GM23338 (cell line): ENCODE measurements around the gene GPR83. TPM values are rescaled to one million over a fixed set of nuclear protein-coding genes. Genes with fewer than 3 reads are reported as not detected.

Experiments
- ATAC-seq: fragments of 200-7000 bp; cut with Tn5 transposase; 3 replicates; pipeline ENCODE4 v1.9.1; 2020
- DNase-seq: peaks from one replicate; pipeline ENCODE4 v3.0.0-alpha.2; 2015; ENCODE audit warnings: low spot score
- H2AFZ ChIP-seq: fragments of 200-600 bp; sonication (generic); 2 replicates; pipeline ENCODE4 v1.8.0; 2016; ENCODE audit warnings: antibody characterized with exemption, mild to moderate bottlenecking, moderate library complexity
- H3F3A ChIP-seq: fragments of 200-600 bp; sonication (generic); replicated peaks from 2 replicates; pipeline ENCODE4 v1.8.0; 2017; ENCODE audit warnings: antibody characterized with exemption, mixed run types, low read depth
- H3K27ac ChIP-seq: fragments of 200-600 bp; sonication (generic); 2 replicates; pipeline ENCODE4 v1.6.1; 2016; ENCODE audit warnings: low read depth
- H3K27me3 ChIP-seq: fragments of 200-600 bp; sonication (generic); 2 replicates; pipeline ENCODE4 v1.8.0; 2016; ENCODE audit warnings: mild to moderate bottlenecking, mixed run types, moderate library complexity; ENCODE audit not compliant: insufficient read depth
- H3K36me3 ChIP-seq: fragments of 200-600 bp; sonication (generic); 2 replicates; pipeline ENCODE4 v1.8.0; 2016; ENCODE audit warnings: mild to moderate bottlenecking; ENCODE audit not compliant: insufficient read depth
- H3K4me1 ChIP-seq: fragments of 200-600 bp; sonication (generic); 2 replicates; pipeline ENCODE4 v1.8.0; 2016; ENCODE audit warnings: mild to moderate bottlenecking, moderate library complexity; ENCODE audit not compliant: insufficient read depth
- H3K4me2 ChIP-seq: fragments of 200-600 bp; sonication (generic); 2 replicates; pipeline ENCODE4 v1.7.1; 2017; ENCODE audit warnings: mixed run types
- H3K4me3 ChIP-seq: fragments of 200-600 bp; sonication (generic); 2 replicates; pipeline ENCODE4 v1.6.1; 2016; ENCODE audit warnings: mixed run types
- H3K79me2 ChIP-seq: fragments of 200-600 bp; sonication (generic); replicated peaks from 2 replicates; pipeline ENCODE4 v1.8.0; 2017; ENCODE audit warnings: mild to moderate bottlenecking; ENCODE audit not compliant: insufficient read depth
- H3K9me2 ChIP-seq: fragments of 200-600 bp; sonication (generic); 2 replicates; pipeline ENCODE4 v1.8.0; 2017; ENCODE audit not compliant: insufficient read depth
- H4K20me1 ChIP-seq: fragments of 200-600 bp; sonication (generic); replicated peaks from 2 replicates; pipeline ENCODE4 v1.8.0; 2017; ENCODE audit warnings: mild to moderate bottlenecking; ENCODE audit not compliant: insufficient read depth
- H3K27ac Mint-ChIP-seq: 2 replicates; pipeline ENCODE4 v1.8.0; 2020; ENCODE audit warnings: inconsistent platforms, mild to moderate bottlenecking, moderate library complexity, mixed read lengths
- H3K27me3 Mint-ChIP-seq: 3 replicates; pipeline ENCODE4 v1.8.0; 2022; ENCODE audit warnings: low read depth, mild to moderate bottlenecking, moderate library complexity, mixed read lengths, inconsistent platforms; ENCODE audit not compliant: insufficient read depth, poor library complexity
- H3K36me3 Mint-ChIP-seq: 3 replicates; pipeline ENCODE4 v1.8.0; 2021; ENCODE audit warnings: low read depth, mild to moderate bottlenecking, inconsistent platforms, moderate library complexity, mixed read lengths
- H3K4me1 Mint-ChIP-seq: 3 replicates; pipeline ENCODE4 v1.8.0; 2020; ENCODE audit warnings: mild to moderate bottlenecking, inconsistent platforms, mixed read lengths
- H3K4me3 Mint-ChIP-seq: 3 replicates; pipeline ENCODE4 v1.8.0; 2021; ENCODE audit warnings: moderate library complexity, mild to moderate bottlenecking, inconsistent platforms, mixed read lengths
- H3K9me3 Mint-ChIP-seq: 3 replicates; pipeline ENCODE4 v1.8.0; 2020; ENCODE audit warnings: moderate library complexity, mild to moderate bottlenecking, inconsistent platforms, mixed read lengths
- CREB1 ChIP-seq: fragments of 250-450 bp; sonication (Bioruptor Pico); IDR thresholded peaks from 2 replicates; pipeline ENCODE4 v1.5.0; 2020; ENCODE audit warnings: low read depth, mild to moderate bottlenecking, moderate library complexity
- ETS1 ChIP-seq: IDR thresholded peaks from 2 replicates; pipeline ENCODE4 v1.6.1; 2016; ENCODE audit warnings: antibody characterized with exemption
- EZH2phosphoT487 ChIP-seq: fragments of 200-600 bp; sonication (generic); IDR thresholded peaks from one replicate; pipeline ENCODE4 v1.8.1; 2018; ENCODE audit warnings: antibody characterized with exemption; ENCODE audit not compliant: unreplicated experiment
- STAT1 ChIP-seq: IDR thresholded peaks from one replicate; pipeline ENCODE4 v1.6.1; 2016; ENCODE audit warnings: antibody characterized with exemption; ENCODE audit not compliant: unreplicated experiment
- ZNF462 ChIP-seq: fragments of 250-450 bp; sonication (Bioruptor Pico); IDR thresholded peaks from 2 replicates; pipeline ENCODE4 v1.5.0; 2020; ENCODE audit warnings: mild to moderate bottlenecking, moderate library complexity
- polyA plus RNA-seq: library from polyadenylated mRNA; unstranded; fragments of >200 nt; fragmentation: Nextera tagmentation; extraction: Ambion mirVana; gene quantifications from 2 replicates; pipeline ENCODE4 v1.2.1, GENCODE V29; 2016
- total RNA-seq: library from RNA; depleted of rRNA; stranded (reverse); fragments of >200 nt; shearing (Covaris generic); gene quantifications from 2 replicates; pipeline ENCODE4 v1.2.3, GENCODE V29; 2014

Gene GPR83
- total and polyA plus RNA-seq, 2 experiments from 2014 or later, result 0.17 to 0.18 TPM

- no peaks in the 10 kb centered on the region for H3F3A ChIP-seq
- no peak overlapping the region for H3K4me3 ChIP-seq
- no peaks in the 10 kb centered on the region for H3K27me3 Mint-ChIP-seq
- H3K27me3 ChIP-seq, result no peaks in the 10 kb centered on the region
- TF ChIP-seq ZNF462 (CRISPR knock-in tag), result no peak
- ATAC-seq, result no peak
- H3K27ac ChIP-seq, result no peak overlapping the region
- H3K4me2 ChIP-seq, result no peak overlapping the region
- no peak for DNase-seq
- no peak overlapping the region for H3K27ac Mint-ChIP-seq
- no peaks in the 10 kb centered on the region for H4K20me1 ChIP-seq
- H3K79me2 ChIP-seq, result no peaks in the 10 kb centered on the region
- H3K36me3 Mint-ChIP-seq, result peaks cover 24% of the 10 kb centered on the region
- peaks cover 12% of the 10 kb centered on the region; the same call in 1 of the 2 replicates for H3K36me3 ChIP-seq
- H2AFZ ChIP-seq, result no peak overlapping the region
- H3K4me1 Mint-ChIP-seq, result no peaks in the 10 kb centered on the region
- no peaks in the 10 kb centered on the region for H3K9me2 ChIP-seq
- H3K9me3 Mint-ChIP-seq, result no peaks in the 10 kb centered on the region
- H3K4me3 Mint-ChIP-seq, result no peak overlapping the region
- H3K4me1 ChIP-seq, result no peaks in the 10 kb centered on the region
Observed at GRCh38 chr11:94449437-94449836, 48.2 kb upstream of the GPR83 start.

GRCh38 chr11:94449029-94449428 is 47.8 kb upstream of the GPR83 start:
- ATAC-seq (no peak), DNase-seq (no peak)
- no peaks in the 10 kb centered on the region for H3K79me2 ChIP-seq
- H3K27ac ChIP-seq, result no peak overlapping the region
- H3K4me2 ChIP-seq, result no peak overlapping the region
- no peaks in the 10 kb centered on the region for H3K9me2 ChIP-seq
- H3K27ac Mint-ChIP-seq, result no peak overlapping the region
- H3K4me1 ChIP-seq, result no peaks in the 10 kb centered on the region
- peaks cover 28% of the 10 kb centered on the region for H3K36me3 Mint-ChIP-seq
- H3F3A ChIP-seq, result no peaks in the 10 kb centered on the region
- no peaks in the 10 kb centered on the region for H4K20me1 ChIP-seq
- no peaks in the 10 kb centered on the region for H3K27me3 Mint-ChIP-seq
- H3K27me3 ChIP-seq, result no peaks in the 10 kb centered on the region
- H3K4me3 Mint-ChIP-seq, result no peak overlapping the region
- H3K4me1 Mint-ChIP-seq, result no peaks in the 10 kb centered on the region
- H2AFZ ChIP-seq, result no peak overlapping the region
- no peak overlapping the region for H3K4me3 ChIP-seq
- no peaks in the 10 kb centered on the region for H3K9me3 Mint-ChIP-seq
- H3K36me3 ChIP-seq, result peaks cover 12% of the 10 kb centered on the region; the same call in 1 of the 2 replicates
- TF ChIP-seq EZH2phosphoT487 (no peak), ETS1 (no peak), STAT1 (no peak), ZNF462 (CRISPR knock-in tag) (no peak), CREB1 (CRISPR knock-in tag) (no peak)
